ENCODE measurements around the gene LSM6. TPM values are rescaled to one million over a fixed set of nuclear protein-coding genes. Genes with fewer than 3 reads are reported as not detected.

Gene LSM6
- polyA plus RNA-seq, 4 donors = 52.1 to 70.8 (median 67.3) TPM

Other genes starting within 250 kb of the LSM6 start
- 10 to 100 TPM; 13.4 to 39.3 (median 32.5) TPM for gene ZNF827, start 236.9 kb upstream of the LSM6 start, polyA plus RNA-seq (ENCODE audit: insufficient read length in 4 of 4)
- under 1 TPM; 0.23 to 0.49 (median 0.35) TPM for gene REELD1, start 38.8 kb downstream of the LSM6 start, polyA plus RNA-seq (ENCODE audit: insufficient read length in 4 of 4)

Data from left renal pelvis (tissue), 4 donors.